CD4-positive, alpha-beta T cell treated with Interleukin-10 for 1 hour (primary cell): ENCODE data around the gene STOX2.

ENCODE experiments used
- DNase-seq: peaks from one replicate; pipeline ENCODE4 v3.0.0-alpha.2; 2020

Gene STOX2

GRCh38 chr4:183889190-183889589 is 15.9 kb upstream of the STOX2 start:
- DNase-seq = no peak

GRCh38 chr4:183897193-183897592 is 7.9 kb upstream of the STOX2 start:
- DNase-seq = no peak

- no peak for DNase-seq
Measured at GRCh38 chr4:183898456-183898855, 6.7 kb upstream of the STOX2 start.

GRCh38 chr4:183903021-183903760 is 1.9 kb upstream of the STOX2 start:
- DNase-seq = no peak

GRCh38 chr4:183905593-183906488 is 734 bp downstream of the STOX2 start:
- DNase-seq = no peak

GRCh38 chr4:183906489-183906738 is 1.3 kb downstream of the STOX2 start:
- DNase-seq = no peak

GRCh38 chr4:183906739-183907651 is 1.9 kb downstream of the STOX2 start:
- no peak for DNase-seq

- no peak for DNase-seq
Measured at GRCh38 chr4:183907871-183908683, 3.0 kb downstream of the STOX2 start.

GRCh38 chr4:183909187-183909586 is 4.1 kb downstream of the STOX2 start:
- DNase-seq = no peak

GRCh38 chr4:183909801-183910200 is 4.7 kb downstream of the STOX2 start:
- DNase-seq = no peak

GRCh38 chr4:183912585-183912984 is 7.5 kb downstream of the STOX2 start:
- DNase-seq = no peak

GRCh38 chr4:183915976-183916375 is 10.9 kb downstream of the STOX2 start:
- DNase-seq = no peak

- no peak for DNase-seq
Measured at GRCh38 chr4:183918696-183919095, 13.6 kb downstream of the STOX2 start.

- DNase-seq = no peak
Measured at GRCh38 chr4:183919141-183919540, 14.0 kb downstream of the STOX2 start.

GRCh38 chr4:183920512-183920911 is 15.4 kb downstream of the STOX2 start:
- no peak for DNase-seq

GRCh38 chr4:183921335-183921734 is 16.2 kb downstream of the STOX2 start:
- DNase-seq = no peak

GRCh38 chr4:183924362-183925044 is 19.4 kb downstream of the STOX2 start:
- DNase-seq = no peak

- DNase-seq = no peak
Measured at GRCh38 chr4:183926950-183927349, 21.8 kb downstream of the STOX2 start.

GRCh38 chr4:183932576-183932975 is 27.5 kb downstream of the STOX2 start:
- no peak for DNase-seq

GRCh38 chr4:183934761-183935160 is 29.7 kb downstream of the STOX2 start:
- DNase-seq = no peak

- no peak for DNase-seq
Measured at GRCh38 chr4:183935355-183936005, 30.4 kb downstream of the STOX2 start.
